IMR-90 (cell line): ENCODE results near the gene GNG7. TPM values are rescaled to one million over a fixed set of nuclear protein-coding genes. Genes with fewer than 3 reads are reported as not detected.

Experiments
- ATAC-seq: fragments of 200-7000 bp; cut with Tn5 transposase; 2 replicates; pipeline ENCODE4 v1.9.1; 2020; ENCODE audit warnings: low read depth, mild to moderate bottlenecking, moderate library complexity
- BruUV-seq: library from RNA; stranded (reverse); fragments of 400-500 nt; replicated peaks from 2 replicates; lab custom pipeline; 2021; lab: Mats Ljungman, UMichigan
- CTCF ChIA-PET: fragments of 300-600 bp; formaldehyde crosslinking; extraction: SDS; loops from one replicate; lab custom pipeline; 2021; ENCODE audit warnings: antibody characterized with exemption; lab: Yijun Ruan, JAX
- POLR2A ChIA-PET: fragments of 300-600 bp; sonication (Branson Sonifier 250); formaldehyde crosslinking; loops from one replicate; lab custom pipeline; 2022; ENCODE audit warnings: antibody characterized with exemption; ENCODE audit not compliant: unreplicated experiment; lab: Charles Lee
- DNase-seq: peaks from one replicate; pipeline ENCODE4 v3.0.0; 2013
- H2AFZ ChIP-seq: replicated peaks from 2 replicates; pipeline ENCODE3; 2013; ENCODE audit warnings: low read length, mild to moderate bottlenecking; ENCODE audit not compliant: poor library complexity
- H2AK5ac ChIP-seq: 2 replicates; pipeline ENCODE4 v1.6.1; 2013; ENCODE audit warnings: low read depth, low read length, inconsistent platforms
- H2AK9ac ChIP-seq: replicated peaks from 2 replicates; pipeline ENCODE3; 2013; ENCODE audit warnings: mild to moderate bottlenecking, low read depth, low read length, moderate library complexity; ENCODE audit not compliant: poor library complexity
- H2BK120ac ChIP-seq: 2 replicates; pipeline ENCODE4 v1.6.1; 2013; ENCODE audit warnings: low read depth, low read length, inconsistent platforms
- H2BK15ac ChIP-seq: 3 replicates; pipeline ENCODE4 v1.6.1; 2013; ENCODE audit warnings: low read depth, low read length, inconsistent platforms
- H2BK20ac ChIP-seq: 2 replicates; pipeline ENCODE4 v1.6.1; 2013; ENCODE audit warnings: low read depth, mild to moderate bottlenecking, inconsistent platforms, low read length, moderate library complexity
- H2BK5ac ChIP-seq: 2 replicates; pipeline ENCODE4 v1.6.1; 2013; ENCODE audit warnings: mild to moderate bottlenecking, low read depth, low read length, inconsistent platforms; ENCODE audit not compliant: poor library complexity, severe bottlenecking
- H3K14ac ChIP-seq: replicated peaks from 2 replicates; pipeline ENCODE4 v1.6.1; 2013; ENCODE audit warnings: low read depth, low read length, inconsistent platforms
- H3K18ac ChIP-seq: 2 replicates; pipeline ENCODE4 v1.6.1; 2013; ENCODE audit warnings: low read depth, low read length, control low read depth
- H3K23ac ChIP-seq: 2 replicates; pipeline ENCODE4 v1.6.1; 2013; ENCODE audit warnings: low read depth, low read length, inconsistent platforms
- H3K27ac ChIP-seq: 2 replicates; pipeline ENCODE4 v1.5.1; 2013; ENCODE audit warnings: mild to moderate bottlenecking, control low read depth, low read length; ENCODE audit not compliant: insufficient read depth
- H3K27me3 ChIP-seq: 2 replicates; pipeline ENCODE4 v1.6.1; 2013; ENCODE audit warnings: low read length; ENCODE audit not compliant: control insufficient read depth, insufficient read depth
- H3K36me3 ChIP-seq: 2 replicates; pipeline ENCODE4 v1.6.1; 2013; ENCODE audit warnings: low read length, mixed read lengths; ENCODE audit not compliant: control insufficient read depth, insufficient read depth
- H3K4ac ChIP-seq: 2 replicates; pipeline ENCODE4 v1.6.1; 2013; ENCODE audit warnings: low read depth, low read length, inconsistent platforms
- H3K4me1 ChIP-seq: 2 replicates; pipeline ENCODE4 v1.6.1; 2013; ENCODE audit warnings: low read length, mixed read lengths; ENCODE audit not compliant: control insufficient read depth, insufficient read depth
- H3K4me2 ChIP-seq: 2 replicates; pipeline ENCODE4 v1.6.1; 2013; ENCODE audit warnings: low read depth, mild to moderate bottlenecking, control low read depth, low read length, moderate library complexity
- H3K4me3 ChIP-seq: 2 replicates; pipeline ENCODE4 v1.5.1; 2013; ENCODE audit warnings: low read depth, mild to moderate bottlenecking, control low read depth, low read length, moderate library complexity; ENCODE audit not compliant: insufficient read depth
- H3K56ac ChIP-seq: 2 replicates; pipeline ENCODE4 v1.6.1; 2013; ENCODE audit warnings: low read length, inconsistent platforms; ENCODE audit not compliant: insufficient read depth; ENCODE audit errors: extremely low read depth
- H3K79me1 ChIP-seq, 2 experiments: 2 replicates each; pipeline ENCODE4 v1.6.1; 2013; ENCODE audit warnings: low read length in 2 of 2, inconsistent platforms in 1 of 2, low read depth in 1 of 2
- H3K9ac ChIP-seq: 2 replicates; pipeline ENCODE4 v1.6.1; 2013; ENCODE audit warnings: low read depth, low read length, control low read depth
- H3K9me1 ChIP-seq: 2 replicates; pipeline ENCODE4 v1.6.1; 2013; ENCODE audit warnings: low read length, inconsistent platforms; ENCODE audit not compliant: insufficient read depth
- H3K9me3 ChIP-seq: 2 replicates; pipeline ENCODE4 v1.6.1; 2013; ENCODE audit warnings: low read length; ENCODE audit not compliant: control insufficient read depth, insufficient read depth
- H4K20me1 ChIP-seq: 2 replicates; pipeline ENCODE4 v1.6.1; 2013; ENCODE audit warnings: low read length, inconsistent platforms; ENCODE audit not compliant: insufficient read depth
- H4K5ac ChIP-seq: 2 replicates; pipeline ENCODE4 v1.6.1; 2013; ENCODE audit warnings: mild to moderate bottlenecking, low read depth, low read length, control low read depth
- H4K8ac ChIP-seq, 2 experiments: 2 replicates each; pipeline ENCODE4 v1.6.1; 2013; ENCODE audit warnings: low read depth in 2 of 2, low read length in 2 of 2, control low read depth in 1 of 2, inconsistent platforms in 1 of 2
- H4K91ac ChIP-seq: 2 replicates; pipeline ENCODE4 v1.6.1; 2013; ENCODE audit warnings: low read depth, low read length, inconsistent platforms; ENCODE audit not compliant: insufficient read depth
- BHLHE40 ChIP-seq: fragments of 150-350 bp; IDR thresholded peaks from 2 replicates; pipeline ENCODE4 v1.6.1; 2016; ENCODE audit warnings: mild to moderate bottlenecking, low read depth, low read length
- CEBPB ChIP-seq: IDR thresholded peaks from 2 replicates; pipeline ENCODE4 v1.6.1; 2012; ENCODE audit warnings: low read depth, low read length, improper control_type of control experiment
- CHD1 ChIP-seq: IDR thresholded peaks from 2 replicates; pipeline ENCODE4 v1.6.1; 2012; ENCODE audit warnings: low read depth, low read length, improper control_type of control experiment
- MAFK ChIP-seq: IDR thresholded peaks from 2 replicates; pipeline ENCODE4 v1.6.1; 2012; ENCODE audit warnings: low read depth, low read length, improper control_type of control experiment
- MXI1 ChIP-seq: IDR thresholded peaks from 2 replicates; pipeline ENCODE4 v1.6.1; 2012; ENCODE audit warnings: low read depth, mild to moderate bottlenecking, low read length, moderate library complexity, borderline replicate concordance
- NFE2L2 ChIP-seq: fragments of 150-350 bp; IDR thresholded peaks from 2 replicates; pipeline ENCODE4 v1.6.1; 2016; ENCODE audit warnings: low read depth, mild to moderate bottlenecking, low read length
- POLR2A ChIP-seq: IDR thresholded peaks from 2 replicates; pipeline ENCODE4 v1.6.1; 2012; ENCODE audit warnings: mild to moderate bottlenecking, low read depth, low read length
- RAD21 ChIP-seq: IDR thresholded peaks from 2 replicates; pipeline ENCODE4 v1.6.1; 2012; ENCODE audit warnings: low read length, improper control_type of control experiment
- RCOR1 ChIP-seq: IDR thresholded peaks from 2 replicates; pipeline ENCODE4 v1.6.1; 2012; ENCODE audit warnings: mild to moderate bottlenecking, low read length, improper control_type of control experiment; ENCODE audit not compliant: insufficient replicate concordance
- RFX5 ChIP-seq: IDR thresholded peaks from 2 replicates; pipeline ENCODE4 v1.8.0; 2012; ENCODE audit warnings: low read depth, mild to moderate bottlenecking, low read length, moderate library complexity
- SMC3 ChIP-seq: fragments of 150-350 bp; IDR thresholded peaks from 2 replicates; pipeline ENCODE4 v1.6.1; 2016; ENCODE audit warnings: low read depth, mild to moderate bottlenecking, antibody characterized with exemption, low read length, moderate library complexity
- WGBS, 2 experiments: methylation state at CpG; one replicate each; pipeline versions ENCODE4 v1.1.5 to v1.1.7; 2013; ENCODE audit warnings: missing lambda C conversion rate in 2 of 2; ENCODE audit not compliant: insufficient read length in 1 of 2; ENCODE audit errors: extremely low coverage in 2 of 2; 5-methylcytosine and 5-hydroxymethylcytosine counted together
- dilution Hi-C: fragments of 300-500 bp; cut with HindIII; formaldehyde crosslinking; loops from one replicate; pipeline ENCODE4 v1.14.3; 2018; ENCODE audit warnings: low sequenced_read_pairs; ENCODE audit not compliant: unreplicated experiment
- in situ Hi-C: fragments of 300-500 bp; cut with MboI; formaldehyde crosslinking; loops from 3 replicates; pipeline ENCODE4 v1.14.3; 2019; ENCODE audit warnings: low sequenced_read_pairs, inconsistent platforms, mixed read lengths
- intact Hi-C: fragments of 100-400 bp; cut with micrococcal nuclease; formaldehyde crosslinking; loops from 2 replicates; pipeline ENCODE4 v1.10.0; 2022
- polyA plus RNA-seq, 3 experiments: library from polyadenylated mRNA; depleted of rRNA; stranded (reverse); fragments of >200 nt; gene quantifications; 2 replicates each; pipeline ENCODE4 v1.2.3, GENCODE V29; 2012; ENCODE audit warnings: low replicate concordance in 1 of 3
- total RNA-seq: library from RNA; depleted of rRNA; stranded (reverse); fragments of >200 nt; gene quantifications from 2 replicates; pipeline ENCODE4 v1.2.3, GENCODE V29; 2012
- TF ChIP-seq, protein P1 (sequence below): fragments of 150-350 bp; IDR thresholded peaks from 2 replicates; pipeline ENCODE4 v1.6.1; 2017; ENCODE audit warnings: mild to moderate bottlenecking, antibody characterized with exemption, low read length, low read depth
- TF ChIP-seq, protein P2 (sequence below): fragments of 150-350 bp; IDR thresholded peaks from 2 replicates; pipeline ENCODE4 v1.6.1; 2016; ENCODE audit warnings: low read depth, mild to moderate bottlenecking, low read length, moderate library complexity, borderline replicate concordance
- TF ChIP-seq, protein P3 (sequence below): conservative IDR thresholded peaks from 2 replicates; pipeline ENCODE4 v1.5.1; 2012; ENCODE audit warnings: mild to moderate bottlenecking, low read depth, low read length, improper control_type of control experiment

The GNG7 gene
- total and polyA plus RNA-seq, 2 of the 4 experiments (the other 2 are of a cell fraction) = under 0.01 to 0.21 TPM

DNA sequence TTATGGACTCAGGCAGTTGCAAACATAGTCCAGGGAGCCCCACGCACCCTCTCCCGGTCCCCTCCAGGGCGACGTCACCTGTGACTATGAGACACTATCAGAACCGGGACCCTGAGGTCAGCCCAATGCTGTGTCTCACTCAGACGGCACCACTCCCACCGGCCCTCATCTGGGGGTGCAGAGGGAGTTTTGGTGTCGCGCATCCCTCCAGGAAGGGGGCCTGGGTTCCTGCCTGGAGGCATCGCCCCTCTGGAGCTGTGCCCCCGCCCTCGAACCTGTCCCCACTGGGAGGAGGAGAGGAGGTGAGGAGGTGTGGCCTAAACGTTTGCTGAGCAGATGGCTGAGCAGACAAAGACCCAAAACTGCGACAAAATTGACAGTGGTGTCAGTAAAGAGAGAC lies 175.3 kb downstream of the GNG7 start:
- Histone ChIP-seq H3K4ac (peak overlapping the region; percentile 72), H3K56ac (no peak overlapping the region), H2BK15ac (peak overlapping the region; percentile 97; the same call in 2 of the 3 replicates), H3K27ac (no peak overlapping the region), H3K23ac (0 out of 2 replicates have a peak overlapping the region, but pooled peaks have one; percentile 19), H3K4me1 (peaks cover 20% of the 10 kb centered on the region), H4K91ac (peak overlapping the region; percentile 61), H3K9ac (no peak overlapping the region), H3K27me3 (no peaks in the 10 kb centered on the region), H3K4me2 (no peak overlapping the region), H3K36me3 (no peaks in the 10 kb centered on the region), H3K79me1 (peaks cover 4 to 11% of the 10 kb centered on the region in 2 experiments; a peak in 2 of 4 replicates), H4K5ac (no peak overlapping the region), H3K9me1 (peaks cover 11% of the 10 kb centered on the region), H2AK9ac (peak overlapping the region; percentile 9), H3K4me3 (no peak overlapping the region), H4K20me1 (no peaks in the 10 kb centered on the region), H2BK20ac (peak overlapping the region; percentile 69; the same call in 1 of the 2 replicates), H3K14ac (no peak overlapping the region), H2BK5ac (peak overlapping the region; percentile 29), H2AK5ac (peak overlapping the region; percentile 75), H3K9me3 (no peaks in the 10 kb centered on the region), H2BK120ac (peak overlapping the region; percentile 68), H4K8ac (peak overlapping the region in 1 of 2 experiments; percentile 50; a peak in 2 of 4 replicates), H3K18ac (no peak overlapping the region), H2AFZ (peak overlapping the region; percentile 81)
- POLR2A ChIA-PET = no interaction called here
- DNase-seq = no peak
- intact Hi-C loops (no loop called here), dilution Hi-C loops (no loop called here), in situ Hi-C loops (no loop called here)
- no TSS peak for BruUV-seq
- CTCF ChIA-PET = no interaction called here
- TF ChIP-seq SMC3 (no peak), RCOR1 (no peak), POLR2A (no peak), BHLHE40 (no peak), RAD21 (no peak), MXI1 (no peak), RFX5 (no peak), CHD1 (no peak), NFE2L2 (no peak), MAFK (no peak), CEBPB (no peak)
- TF ChIP-seq, protein P1, sequence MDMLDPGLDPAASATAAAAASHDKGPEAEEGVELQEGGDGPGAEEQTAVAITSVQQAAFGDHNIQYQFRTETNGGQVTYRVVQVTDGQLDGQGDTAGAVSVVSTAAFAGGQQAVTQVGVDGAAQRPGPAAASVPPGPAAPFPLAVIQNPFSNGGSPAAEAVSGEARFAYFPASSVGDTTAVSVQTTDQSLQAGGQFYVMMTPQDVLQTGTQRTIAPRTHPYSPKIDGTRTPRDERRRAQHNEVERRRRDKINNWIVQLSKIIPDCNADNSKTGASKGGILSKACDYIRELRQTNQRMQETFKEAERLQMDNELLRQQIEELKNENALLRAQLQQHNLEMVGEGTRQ = no peak
- TF ChIP-seq, protein P2, sequence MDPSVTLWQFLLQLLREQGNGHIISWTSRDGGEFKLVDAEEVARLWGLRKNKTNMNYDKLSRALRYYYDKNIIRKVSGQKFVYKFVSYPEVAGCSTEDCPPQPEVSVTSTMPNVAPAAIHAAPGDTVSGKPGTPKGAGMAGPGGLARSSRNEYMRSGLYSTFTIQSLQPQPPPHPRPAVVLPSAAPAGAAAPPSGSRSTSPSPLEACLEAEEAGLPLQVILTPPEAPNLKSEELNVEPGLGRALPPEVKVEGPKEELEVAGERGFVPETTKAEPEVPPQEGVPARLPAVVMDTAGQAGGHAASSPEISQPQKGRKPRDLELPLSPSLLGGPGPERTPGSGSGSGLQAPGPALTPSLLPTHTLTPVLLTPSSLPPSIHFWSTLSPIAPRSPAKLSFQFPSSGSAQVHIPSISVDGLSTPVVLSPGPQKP = no peak
- TF ChIP-seq, protein P3, sequence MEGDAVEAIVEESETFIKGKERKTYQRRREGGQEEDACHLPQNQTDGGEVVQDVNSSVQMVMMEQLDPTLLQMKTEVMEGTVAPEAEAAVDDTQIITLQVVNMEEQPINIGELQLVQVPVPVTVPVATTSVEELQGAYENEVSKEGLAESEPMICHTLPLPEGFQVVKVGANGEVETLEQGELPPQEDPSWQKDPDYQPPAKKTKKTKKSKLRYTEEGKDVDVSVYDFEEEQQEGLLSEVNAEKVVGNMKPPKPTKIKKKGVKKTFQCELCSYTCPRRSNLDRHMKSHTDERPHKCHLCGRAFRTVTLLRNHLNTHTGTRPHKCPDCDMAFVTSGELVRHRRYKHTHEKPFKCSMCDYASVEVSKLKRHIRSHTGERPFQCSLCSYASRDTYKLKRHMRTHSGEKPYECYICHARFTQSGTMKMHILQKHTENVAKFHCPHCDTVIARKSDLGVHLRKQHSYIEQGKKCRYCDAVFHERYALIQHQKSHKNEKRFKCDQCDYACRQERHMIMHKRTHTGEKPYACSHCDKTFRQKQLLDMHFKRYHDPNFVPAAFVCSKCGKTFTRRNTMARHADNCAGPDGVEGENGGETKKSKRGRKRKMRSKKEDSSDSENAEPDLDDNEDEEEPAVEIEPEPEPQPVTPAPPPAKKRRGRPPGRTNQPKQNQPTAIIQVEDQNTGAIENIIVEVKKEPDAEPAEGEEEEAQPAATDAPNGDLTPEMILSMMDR = no peak
- 88% methylated on average over 6 of the region's 14 CpGs; no CpG with 5 or more reads in 1 of the 2 experiments for WGBS, 2 experiments
- no peak for ATAC-seq
